Measurements from ENCODE around the gene SIL1. TPM values are rescaled to one million over a fixed set of nuclear protein-coding genes. Genes with fewer than 3 reads are reported as not detected.

Gene SIL1
- total RNA-seq, 1 experiment from 2014 or later = 22.0 TPM

GRCh38 chr5:138926688-138927448 is 271.3 kb downstream of the SIL1 start:
- BruUV-seq (replicated peaks) = no TSS peak
- Histone ChIP-seq H3K4me3 (ENCODE audit: low read depth, low read length, poor library complexity, severe bottlenecking) (no peak overlapping the region), H3K36me3 (ENCODE audit: insufficient read depth, low read length, poor library complexity, severe bottlenecking) (peaks cover 45% of the 10 kb centered on the region), H3K27me3 (replicated peaks; ENCODE audit: insufficient read depth, low read depth, low read length, poor library complexity) (no peaks in the 10 kb centered on the region), H3K9me3 (ENCODE audit: low read depth, low read length, poor library complexity, severe bottlenecking) (no peaks in the 10 kb centered on the region), H3K27ac (ENCODE audit: low read depth, low read length, poor library complexity, severe bottlenecking) (no peak overlapping the region), H3K4me1 (ENCODE audit: insufficient read depth, low read length, poor library complexity, severe bottlenecking) (no peaks in the 10 kb centered on the region)
- intact Hi-C loops (cut with micrococcal nuclease; ENCODE audit: unreplicated experiment) = no loop called here
- TF ChIP-seq, protein P1, sequence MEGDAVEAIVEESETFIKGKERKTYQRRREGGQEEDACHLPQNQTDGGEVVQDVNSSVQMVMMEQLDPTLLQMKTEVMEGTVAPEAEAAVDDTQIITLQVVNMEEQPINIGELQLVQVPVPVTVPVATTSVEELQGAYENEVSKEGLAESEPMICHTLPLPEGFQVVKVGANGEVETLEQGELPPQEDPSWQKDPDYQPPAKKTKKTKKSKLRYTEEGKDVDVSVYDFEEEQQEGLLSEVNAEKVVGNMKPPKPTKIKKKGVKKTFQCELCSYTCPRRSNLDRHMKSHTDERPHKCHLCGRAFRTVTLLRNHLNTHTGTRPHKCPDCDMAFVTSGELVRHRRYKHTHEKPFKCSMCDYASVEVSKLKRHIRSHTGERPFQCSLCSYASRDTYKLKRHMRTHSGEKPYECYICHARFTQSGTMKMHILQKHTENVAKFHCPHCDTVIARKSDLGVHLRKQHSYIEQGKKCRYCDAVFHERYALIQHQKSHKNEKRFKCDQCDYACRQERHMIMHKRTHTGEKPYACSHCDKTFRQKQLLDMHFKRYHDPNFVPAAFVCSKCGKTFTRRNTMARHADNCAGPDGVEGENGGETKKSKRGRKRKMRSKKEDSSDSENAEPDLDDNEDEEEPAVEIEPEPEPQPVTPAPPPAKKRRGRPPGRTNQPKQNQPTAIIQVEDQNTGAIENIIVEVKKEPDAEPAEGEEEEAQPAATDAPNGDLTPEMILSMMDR (conservative IDR thresholded peaks at IDR 0.05; ENCODE audit: low read depth, low read length) = no peak
- TF ChIP-seq EZH2 (IDR thresholded peaks at IDR 0.05; ENCODE audit: borderline replicate concordance, low read depth, low read length, poor library complexity, severe bottlenecking) = no peak
- POLR2A ChIA-PET (ENCODE audit: low non-redundant PET) = no interaction called here
- no peak for DNase-seq (ENCODE audit: low spot score)
- CTCF ChIA-PET = no interaction called here

- TF ChIP-seq, protein P1 (conservative IDR thresholded peaks at IDR 0.05; ENCODE audit: low read depth, low read length) = no peak
- no peak for TF ChIP-seq EZH2 (IDR thresholded peaks at IDR 0.05; ENCODE audit: borderline replicate concordance, low read depth, low read length, poor library complexity, severe bottlenecking)
- POLR2A ChIA-PET (ENCODE audit: low non-redundant PET) = no interaction called here
- peaks cover 39% of the 10 kb centered on the region for H3K36me3 ChIP-seq (ENCODE audit: insufficient read depth, low read length, poor library complexity, severe bottlenecking)
- CTCF ChIA-PET = no interaction called here
- intact Hi-C loops (cut with micrococcal nuclease; ENCODE audit: unreplicated experiment) = no loop called here
- DNase-seq (ENCODE audit: low spot score) = no peak
- no peak overlapping the region for H3K27ac ChIP-seq (ENCODE audit: low read depth, low read length, poor library complexity, severe bottlenecking)
- no TSS peak for BruUV-seq (replicated peaks)
- H3K4me1 ChIP-seq (ENCODE audit: insufficient read depth, low read length, poor library complexity, severe bottlenecking) = no peaks in the 10 kb centered on the region
- no peak overlapping the region for H3K4me3 ChIP-seq (ENCODE audit: low read depth, low read length, poor library complexity, severe bottlenecking)
- H3K27me3 ChIP-seq (replicated peaks; ENCODE audit: insufficient read depth, low read depth, low read length, poor library complexity) = no peaks in the 10 kb centered on the region
- H3K9me3 ChIP-seq (ENCODE audit: low read depth, low read length, poor library complexity, severe bottlenecking) = no peaks in the 10 kb centered on the region
Measured at GRCh38 chr5:138926257-138926656, 271.9 kb downstream of the SIL1 start.

DNA sequence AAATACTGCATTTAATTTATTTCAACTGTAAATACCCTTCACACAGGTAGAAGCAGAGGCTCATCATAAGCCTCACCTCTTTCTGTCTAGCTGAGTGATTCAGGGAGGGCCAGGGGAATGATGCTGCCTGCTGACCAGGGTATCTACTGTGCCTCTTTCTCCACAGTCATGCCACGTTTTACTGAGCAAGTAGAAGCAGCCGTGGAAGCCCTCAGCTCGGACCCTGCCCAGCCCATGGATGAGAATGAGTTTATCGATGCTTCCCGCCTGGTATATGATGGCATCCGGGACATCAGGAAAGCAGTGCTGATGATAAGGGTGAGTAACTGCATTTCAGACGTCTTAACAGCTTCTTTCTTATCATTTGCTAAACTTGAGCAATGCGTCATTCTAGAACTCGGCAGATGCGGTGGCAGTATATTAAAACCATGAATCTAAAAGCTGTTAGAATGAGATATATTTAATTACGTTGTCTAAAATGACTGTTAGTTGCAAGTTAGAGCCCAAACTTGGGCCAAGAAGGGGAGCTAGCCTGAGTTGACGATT is 273.0 kb downstream of the SIL1 start:
- Histone ChIP-seq H3K4me1 (ENCODE audit: insufficient read depth, low read length, poor library complexity, severe bottlenecking) (no peaks in the 10 kb centered on the region), H3K27ac (ENCODE audit: low read depth, low read length, poor library complexity, severe bottlenecking) (no peak overlapping the region), H3K36me3 (ENCODE audit: insufficient read depth, low read length, poor library complexity, severe bottlenecking) (peaks cover 28% of the 10 kb centered on the region), H3K9me3 (ENCODE audit: low read depth, low read length, poor library complexity, severe bottlenecking) (no peaks in the 10 kb centered on the region), H3K4me3 (ENCODE audit: low read depth, low read length, poor library complexity, severe bottlenecking) (no peak overlapping the region), H3K27me3 (replicated peaks; ENCODE audit: insufficient read depth, low read depth, low read length, poor library complexity) (no peaks in the 10 kb centered on the region)
- no peak for TF ChIP-seq EZH2 (IDR thresholded peaks at IDR 0.05; ENCODE audit: borderline replicate concordance, low read depth, low read length, poor library complexity, severe bottlenecking)
- TF ChIP-seq, protein P1 (conservative IDR thresholded peaks at IDR 0.05; ENCODE audit: low read depth, low read length) = no peak
- no peak for DNase-seq (ENCODE audit: low spot score)
- ChIA-PET CTCF (no interaction called here), POLR2A (ENCODE audit: low non-redundant PET) (no interaction called here)
- intact Hi-C loops (cut with micrococcal nuclease; ENCODE audit: unreplicated experiment) = no loop called here
- BruUV-seq (replicated peaks) = no TSS peak
